ENCODE data around the gene A3GALT2.

- no peak for TF ChIP-seq NFIC (IDR thresholded peaks at IDR 0.05; ENCODE audit: borderline replicate concordance)
- no peak for TF ChIP-seq POLR2AphosphoS5 (IDR thresholded peaks at IDR 0.05; ENCODE audit: low read depth, low read length)
- no peak for TF ChIP-seq CTCF (IDR thresholded peaks at IDR 0.05)
- TF ChIP-seq ZBTB33 (IDR thresholded peaks at IDR 0.05; ENCODE audit: borderline replicate concordance, low read depth), result no peak
- no peak for TF ChIP-seq SIN3A (IDR thresholded peaks at IDR 0.05; ENCODE audit: borderline replicate concordance, low read depth, low read length)
- no peak for TF ChIP-seq EZH2phosphoT487 (IDR thresholded peaks at IDR 0.05; ENCODE audit: borderline replicate concordance, low read depth)
Measured at GRCh38 chr1:33360367-33360766, 39.5 kb upstream of the A3GALT2 start.

Data from SK-N-SH (cell line).